ENCODE measurements around the gene MED17.
"Not testable (repeated sequence)": the region's sequence is repeated elsewhere in the genome, so short reads cannot be mapped to it uniquely, and the experiment has no call there.

MED17 gene

DNA sequence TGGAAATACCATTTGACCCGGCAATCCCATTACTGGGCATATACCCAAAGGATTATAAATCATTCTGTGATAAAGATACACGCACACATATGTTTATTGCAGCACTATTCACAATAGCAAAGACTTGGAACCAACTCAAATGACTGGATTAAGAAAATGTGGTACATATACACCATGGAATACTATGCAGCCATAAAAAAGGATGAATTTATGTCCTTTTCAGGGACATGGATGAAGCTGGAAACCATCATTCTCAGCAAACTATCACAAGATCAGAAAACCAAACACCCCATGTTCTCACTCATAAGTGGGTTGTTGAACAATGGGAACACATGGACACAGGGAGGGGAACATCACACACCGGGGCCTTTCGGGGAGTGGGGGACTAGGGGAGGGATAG, 25.0 kb upstream of the MED17 start:
- not testable (repeated sequence) for DNase-seq

DNA sequence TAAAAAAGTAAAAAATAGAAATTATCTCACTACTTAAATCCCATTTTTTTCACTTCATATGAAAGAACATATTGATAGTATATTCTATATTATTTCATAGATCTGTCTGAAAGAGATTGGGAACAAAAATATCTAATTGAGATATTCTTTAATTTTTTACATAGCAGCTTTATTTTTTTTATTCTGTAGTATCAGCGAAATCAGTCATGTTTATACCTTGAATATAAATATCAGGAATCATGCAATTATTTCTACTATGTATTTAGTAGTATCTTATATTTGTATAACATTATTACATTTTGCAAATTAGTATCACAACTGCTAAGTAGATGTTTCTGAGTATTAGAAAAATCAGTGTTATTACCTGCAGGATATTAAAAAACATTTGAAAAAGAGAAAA, 22.2 kb upstream of the MED17 start:
- DNase-seq = no peak

DNA sequence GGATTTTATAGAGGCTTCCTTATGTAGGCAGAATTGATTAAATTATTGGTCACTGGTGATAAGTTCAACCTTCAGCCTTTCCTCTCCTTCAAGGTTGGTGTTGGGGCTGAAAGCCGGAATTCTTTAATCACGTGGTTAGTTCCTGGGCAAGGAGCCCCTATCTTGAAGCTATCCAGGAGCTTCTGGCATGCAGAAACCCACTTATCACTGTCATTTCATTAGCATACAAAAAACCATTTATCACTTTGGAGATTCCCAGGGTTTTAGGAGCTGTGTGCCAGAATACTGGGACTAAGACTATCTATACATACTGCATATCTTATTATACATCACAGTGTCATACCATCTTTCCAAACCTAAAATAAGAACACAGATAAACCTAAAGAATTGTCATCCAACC, 18.5 kb upstream of the MED17 start:
- no peak for DNase-seq

DNA sequence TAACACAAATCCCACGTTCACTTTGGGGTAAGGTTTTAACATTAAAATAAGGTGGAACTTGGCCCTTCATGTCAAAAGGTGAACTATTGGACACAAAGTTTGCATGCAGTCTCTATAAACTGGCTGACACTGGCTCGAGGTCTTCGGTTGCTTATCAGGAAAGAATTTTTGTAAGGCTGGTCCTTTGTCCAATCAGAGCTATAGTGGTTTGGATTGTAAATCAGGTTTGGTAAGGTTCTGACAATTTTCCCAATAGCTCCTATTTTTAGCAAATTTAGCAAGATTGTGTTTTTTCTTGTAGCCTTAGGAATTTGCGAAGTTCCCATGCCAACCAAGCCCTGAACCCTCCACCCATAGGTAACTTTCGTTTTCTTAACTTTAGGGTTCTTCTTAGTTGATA, 17.6 kb upstream of the MED17 start:
- DNase-seq = no peak

DNA sequence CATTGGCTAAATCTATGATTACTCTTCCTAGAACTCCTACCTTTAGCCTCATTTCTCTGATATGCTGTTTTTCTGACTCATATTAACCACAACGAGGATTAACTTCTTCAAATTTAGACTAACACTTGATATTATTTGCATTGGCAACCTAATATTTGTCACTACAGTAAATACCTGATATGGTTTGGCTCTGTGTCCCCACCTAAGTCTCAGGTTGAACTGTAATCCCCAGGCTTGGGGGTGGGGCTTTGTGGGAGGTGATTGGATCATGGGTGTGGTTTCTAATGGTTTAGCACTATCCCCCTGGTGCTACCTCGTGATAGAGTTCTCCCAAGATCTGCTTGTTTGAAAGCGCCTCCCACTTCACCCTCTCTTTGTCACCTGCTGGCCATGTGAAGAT, 17.1 kb upstream of the MED17 start:
- no peak for DNase-seq

DNA sequence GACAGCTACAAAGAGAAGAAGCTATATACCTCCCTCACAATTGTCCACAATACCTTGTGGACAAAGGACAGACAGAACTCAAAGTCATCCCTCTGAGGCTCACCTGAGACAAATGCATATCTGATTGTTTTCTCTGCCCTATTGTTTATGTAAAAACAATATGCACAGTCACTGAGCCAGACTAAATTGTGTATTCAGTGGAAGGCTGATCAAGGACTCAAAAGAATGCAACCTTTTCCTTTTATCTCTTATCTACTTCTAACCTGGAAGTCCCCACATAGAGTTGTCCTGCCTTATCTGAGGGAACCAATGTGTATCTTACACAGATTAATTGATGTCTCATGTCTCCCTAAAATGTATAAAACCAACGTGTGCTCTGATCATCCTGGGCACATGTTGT, 13.9 kb upstream of the MED17 start:
- DNase-seq = no peak

DNA sequence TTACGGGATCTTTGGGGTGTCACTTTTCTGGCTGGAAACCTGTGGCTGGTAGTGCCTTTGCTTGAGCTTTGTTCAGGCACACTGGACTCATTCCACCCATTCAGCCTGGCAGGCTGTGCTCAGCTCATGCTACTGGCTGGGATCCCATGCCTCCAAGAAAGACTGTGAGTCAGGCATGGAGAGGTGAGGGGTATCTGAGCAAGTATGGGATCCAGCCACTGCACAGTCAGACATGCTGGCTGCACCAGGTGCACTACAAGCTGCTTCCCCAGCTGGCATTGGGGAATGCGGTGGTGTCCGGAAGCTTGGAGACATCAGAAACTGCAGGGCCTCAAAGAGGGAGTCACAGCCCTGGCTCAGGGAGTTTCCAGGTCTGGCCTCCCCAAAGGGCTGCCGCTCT, 12.0 kb upstream of the MED17 start:
- no peak for DNase-seq

DNA sequence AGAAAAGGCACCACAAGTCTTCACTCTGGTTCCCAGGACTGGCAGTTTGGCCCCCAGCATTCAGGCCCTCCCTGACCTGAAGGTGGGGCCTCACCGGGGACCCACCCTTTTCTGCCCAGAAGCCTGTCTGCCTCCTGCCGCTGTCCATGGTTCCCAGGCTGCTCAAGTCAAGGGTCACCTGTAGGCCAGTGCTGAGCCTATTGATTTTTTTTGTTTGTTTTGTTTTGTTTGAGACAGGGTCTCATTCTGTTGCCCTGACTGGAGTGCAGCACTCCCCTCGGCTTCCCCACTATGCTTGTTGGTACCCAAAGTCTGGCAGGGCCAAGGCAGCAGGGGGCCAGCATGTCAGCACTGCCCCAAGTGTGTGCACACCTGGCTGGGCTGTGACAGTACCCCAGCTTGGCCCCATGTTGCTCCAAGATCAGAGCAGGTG, 11.0 kb upstream of the MED17 start:
- DNase-seq = no peak

DNA sequence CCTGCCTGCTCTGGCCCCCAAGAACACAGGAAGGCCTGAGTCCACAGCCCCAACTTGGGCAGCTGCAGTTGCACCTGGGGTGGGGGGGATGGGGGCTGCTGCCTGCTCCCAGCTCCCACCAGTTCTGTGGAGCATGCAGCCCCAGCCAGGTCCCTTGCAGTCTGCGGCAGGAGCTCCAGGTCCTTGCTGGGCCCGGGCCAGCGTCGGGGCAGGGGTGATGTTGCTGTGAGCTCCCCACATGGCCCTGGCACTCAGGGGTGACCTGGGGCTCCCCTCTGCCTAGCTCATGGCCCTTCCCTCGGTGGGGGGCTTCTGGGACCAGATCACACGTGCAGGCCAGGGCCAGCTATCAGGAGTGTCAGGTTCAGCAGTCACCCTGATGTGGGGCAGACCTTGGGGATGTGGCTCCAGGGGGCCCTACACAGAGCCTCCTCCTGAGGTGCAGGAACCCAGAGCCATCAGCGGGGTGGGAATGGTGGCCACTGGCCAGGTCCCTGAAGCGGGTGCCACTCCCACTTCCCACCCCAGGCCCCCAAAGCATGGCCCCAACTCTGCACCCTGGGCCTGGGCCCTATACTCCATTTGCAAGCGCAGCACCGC, 10.4 kb upstream of the MED17 start:
- DNase-seq = no peak

DNA sequence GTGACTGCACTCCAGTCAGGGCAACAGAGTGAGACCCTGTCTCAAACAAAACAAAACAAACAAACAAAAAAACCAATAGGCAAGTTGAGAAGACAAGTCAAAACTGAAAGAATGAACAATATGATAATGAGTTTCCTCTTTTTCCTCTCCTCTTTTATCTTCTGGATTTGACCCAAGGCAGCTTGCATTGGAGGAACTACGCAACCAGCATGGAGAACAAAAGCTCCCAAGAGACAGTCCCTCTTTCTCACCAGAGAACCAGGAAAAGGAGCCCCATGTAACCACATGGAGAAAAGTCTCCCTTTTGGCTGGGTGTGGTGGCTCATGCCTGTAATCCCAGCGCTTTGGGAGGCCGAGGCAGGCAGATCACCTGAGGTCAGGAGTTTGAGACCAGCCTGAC, 9.5 kb upstream of the MED17 start:
- DNase-seq = not testable (repeated sequence)

DNA sequence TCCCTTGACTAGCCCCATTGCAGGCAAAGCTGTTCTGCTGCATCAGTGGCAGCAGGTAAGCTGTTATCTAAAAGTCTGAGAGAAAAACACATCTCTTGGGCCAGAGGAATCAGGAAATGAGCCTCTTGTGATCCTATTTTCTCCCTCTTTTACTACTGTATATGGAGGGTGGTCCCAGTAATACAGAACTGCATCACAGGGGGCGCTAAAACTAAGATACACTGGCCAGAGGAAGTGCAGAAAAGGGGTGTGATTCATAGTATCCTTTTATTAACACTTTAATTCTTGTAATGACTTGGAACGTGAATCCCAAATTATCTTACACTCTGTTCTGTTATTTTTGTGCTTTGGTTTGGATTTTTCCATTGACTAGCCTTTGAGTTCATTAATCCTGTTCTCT, 8.8 kb upstream of the MED17 start:
- DNase-seq = no peak

DNA sequence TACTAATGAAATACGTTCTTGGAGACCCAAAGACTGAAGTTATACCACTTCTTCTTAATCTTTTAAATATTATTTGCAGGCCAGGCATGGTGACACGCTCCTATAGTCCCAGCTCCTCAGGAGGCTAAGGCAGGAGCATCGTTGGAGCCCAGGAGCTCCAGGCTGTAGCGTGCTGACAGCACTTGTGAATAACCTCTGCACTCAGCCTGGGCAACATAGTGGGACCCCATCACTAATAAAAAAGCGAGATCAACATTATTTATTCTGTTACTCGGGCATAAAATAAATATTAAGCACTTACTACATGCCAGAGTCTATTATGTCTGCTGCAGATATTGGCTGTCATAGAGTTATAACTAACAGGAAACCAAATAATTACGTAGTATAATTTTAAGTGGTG, 720 bp upstream of the MED17 start:
- DNase-seq = no peak

DNA sequence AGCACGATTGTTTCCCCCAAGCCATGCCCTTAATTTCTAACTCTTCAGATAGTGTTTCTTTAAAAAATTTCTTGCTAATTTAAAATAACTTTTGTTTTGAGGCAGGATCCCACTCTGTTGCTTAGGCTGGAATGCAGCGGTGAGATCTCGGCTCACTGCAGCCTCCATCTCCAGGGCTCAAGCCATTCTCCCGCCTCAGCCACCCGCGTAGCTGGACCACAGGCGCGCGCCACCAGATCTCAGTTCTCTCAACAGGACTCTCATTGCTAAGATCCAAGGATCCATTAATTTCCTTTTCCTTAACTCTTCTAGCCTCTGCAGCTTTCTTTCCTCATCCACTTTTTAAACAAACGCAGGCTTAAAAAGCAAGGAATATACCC, 327 bp upstream of the MED17 start:
- no peak for DNase-seq

DNA sequence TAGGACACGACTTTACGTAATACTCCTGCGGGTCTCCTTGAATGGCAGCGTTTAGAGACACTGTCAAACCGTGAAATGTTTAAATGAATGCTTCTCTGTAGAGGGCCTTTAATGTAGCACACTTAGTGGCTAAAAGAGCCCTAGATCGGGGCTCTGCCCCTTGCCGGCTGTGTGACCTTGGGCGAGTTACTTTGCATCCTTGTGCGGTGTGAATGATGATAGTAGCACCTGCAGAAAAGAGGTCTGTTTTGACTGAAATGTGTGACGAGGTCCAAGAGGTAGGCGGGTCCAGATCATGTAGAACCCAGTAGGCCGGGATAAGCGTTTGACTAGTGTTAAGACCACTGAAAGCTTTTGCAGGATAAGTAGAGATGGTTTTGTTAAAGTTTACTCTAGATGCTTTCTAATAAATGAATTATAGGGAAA, 866 bp downstream of the MED17 start:
- no peak for DNase-seq

DNA sequence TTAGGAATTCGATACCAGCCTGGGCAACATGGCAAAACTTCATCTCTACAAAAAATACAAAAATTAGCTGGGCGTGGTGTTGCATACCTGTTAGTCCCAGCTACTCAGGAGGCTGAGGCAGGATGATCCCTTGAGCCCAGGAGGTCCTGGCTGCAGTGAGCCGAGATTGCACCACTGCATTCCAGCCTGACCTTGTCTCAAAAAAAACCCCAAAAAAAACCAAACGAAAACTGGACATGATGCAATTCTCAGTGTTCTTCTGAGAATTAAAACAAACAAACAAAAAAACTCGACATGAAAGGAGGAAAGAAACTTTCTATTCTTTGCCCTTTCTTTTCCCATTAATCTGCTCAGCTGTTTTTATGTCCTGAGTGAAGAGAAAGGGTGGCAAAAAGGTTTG, 7.4 kb downstream of the MED17 start:
- DNase-seq = no peak

DNA sequence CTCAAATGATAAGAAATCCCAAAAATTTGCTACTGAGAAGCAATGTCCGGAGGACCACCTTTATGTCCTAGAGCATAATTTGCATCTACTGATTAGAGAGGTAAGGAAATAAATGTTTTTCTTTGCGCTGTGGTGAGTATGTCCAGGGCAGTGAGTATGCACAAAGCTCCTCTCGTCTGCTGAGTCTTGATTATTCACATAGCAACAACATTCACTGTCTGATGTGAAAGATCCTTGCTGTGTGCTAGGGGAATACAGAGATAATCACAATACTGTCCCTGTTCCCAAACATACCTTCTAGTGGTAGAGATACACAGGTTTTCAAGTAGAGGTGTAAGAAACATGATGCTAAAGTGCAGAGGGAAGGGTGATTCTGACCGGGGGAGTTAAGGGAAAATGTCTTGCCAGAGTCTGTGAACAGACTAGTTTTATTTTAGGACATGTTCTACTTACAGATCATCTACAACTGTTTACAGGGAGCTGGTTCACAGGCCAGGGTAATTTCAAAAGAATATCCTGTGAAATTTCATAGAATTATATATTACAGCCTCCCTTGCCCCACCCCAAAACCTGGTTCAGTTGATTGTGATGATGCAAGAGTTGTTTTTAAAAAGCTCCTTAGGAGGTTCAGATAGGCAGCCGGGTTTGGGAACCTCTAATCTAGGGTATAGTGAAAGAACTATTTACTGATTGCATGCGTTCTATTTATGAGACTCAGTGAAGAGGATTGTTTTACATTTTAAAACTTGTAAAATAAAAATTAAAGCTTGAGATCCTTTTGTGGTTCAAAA, 12.6 kb downstream of the MED17 start:
- no peak for DNase-seq

DNA sequence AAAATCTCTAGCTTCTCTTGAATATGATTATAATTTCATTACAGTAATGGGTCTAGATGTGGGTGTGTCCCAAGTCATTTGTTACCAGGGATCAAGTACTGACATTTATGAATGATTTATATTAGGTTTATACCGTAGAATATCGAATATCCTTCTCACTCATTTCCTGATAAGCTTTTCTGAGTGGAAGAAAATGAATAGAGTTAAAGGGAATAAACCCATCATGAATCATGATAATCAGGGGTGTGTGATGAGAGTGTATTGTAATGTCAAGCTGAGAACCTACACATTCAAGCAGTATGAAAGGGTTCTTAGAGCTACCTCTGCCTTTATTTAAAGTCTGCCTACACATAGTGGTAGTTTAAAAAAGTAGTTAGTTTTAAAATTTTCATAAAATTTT, 17.3 kb downstream of the MED17 start:
- DNase-seq = no peak

DNA sequence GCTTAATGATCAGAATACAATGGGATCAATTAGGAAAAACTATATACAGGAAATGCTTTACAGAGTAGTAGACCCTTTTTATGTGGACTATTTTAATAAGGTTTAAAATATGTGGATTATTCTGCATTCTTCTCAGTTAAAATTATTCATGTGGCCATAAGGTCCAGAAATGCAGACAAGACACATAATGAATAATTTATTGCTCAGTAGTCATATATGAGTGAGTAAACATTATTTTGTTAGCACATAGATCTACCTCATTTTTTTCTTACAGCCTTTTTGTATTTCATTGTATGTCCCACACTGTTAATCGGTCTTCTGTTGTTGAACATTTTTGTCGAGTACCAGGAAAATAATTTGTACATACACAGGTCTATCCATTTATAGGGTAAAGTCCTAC, 20.8 kb downstream of the MED17 start:
- DNase-seq = no peak

DNA sequence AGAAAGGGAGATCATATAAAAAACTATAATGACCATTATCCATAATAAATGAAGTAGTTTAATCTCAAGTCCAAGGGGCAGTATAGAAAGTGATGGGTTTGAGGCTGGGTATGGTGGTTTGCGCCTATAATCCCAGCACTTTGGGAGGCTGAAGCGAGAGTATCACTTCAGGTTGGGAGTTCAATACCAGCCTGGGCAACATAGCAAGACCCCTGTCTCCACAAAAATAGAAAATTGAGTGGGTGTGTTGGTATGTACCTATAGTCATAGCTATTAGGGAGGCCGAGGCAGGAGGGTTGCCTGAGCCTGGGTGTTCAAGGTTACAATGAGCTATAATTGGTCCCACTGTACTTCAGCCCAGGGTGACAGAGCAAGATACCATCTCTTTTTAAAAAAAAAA, 23.9 kb downstream of the MED17 start:
- no peak for DNase-seq

DNA sequence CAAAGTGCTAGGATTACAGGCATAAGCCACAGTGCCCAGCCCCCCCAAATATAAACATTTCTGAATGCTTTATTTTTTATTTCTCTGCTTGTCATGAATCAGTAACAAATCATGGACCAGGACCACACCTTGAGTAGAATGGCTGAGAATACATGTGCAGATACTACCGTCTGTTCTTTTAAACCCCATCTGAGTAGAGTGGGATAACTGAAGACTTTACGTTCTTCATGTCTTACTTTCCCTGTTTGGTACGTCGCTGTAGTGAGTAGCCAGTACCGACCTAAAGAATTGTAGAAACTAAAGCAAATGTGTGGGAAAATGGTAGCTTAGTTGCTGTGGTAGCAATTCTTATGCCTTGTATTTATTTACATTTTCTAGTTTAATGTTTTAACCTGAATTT, 29.9 kb downstream of the MED17 start:
- DNase-seq = no peak

DNA sequence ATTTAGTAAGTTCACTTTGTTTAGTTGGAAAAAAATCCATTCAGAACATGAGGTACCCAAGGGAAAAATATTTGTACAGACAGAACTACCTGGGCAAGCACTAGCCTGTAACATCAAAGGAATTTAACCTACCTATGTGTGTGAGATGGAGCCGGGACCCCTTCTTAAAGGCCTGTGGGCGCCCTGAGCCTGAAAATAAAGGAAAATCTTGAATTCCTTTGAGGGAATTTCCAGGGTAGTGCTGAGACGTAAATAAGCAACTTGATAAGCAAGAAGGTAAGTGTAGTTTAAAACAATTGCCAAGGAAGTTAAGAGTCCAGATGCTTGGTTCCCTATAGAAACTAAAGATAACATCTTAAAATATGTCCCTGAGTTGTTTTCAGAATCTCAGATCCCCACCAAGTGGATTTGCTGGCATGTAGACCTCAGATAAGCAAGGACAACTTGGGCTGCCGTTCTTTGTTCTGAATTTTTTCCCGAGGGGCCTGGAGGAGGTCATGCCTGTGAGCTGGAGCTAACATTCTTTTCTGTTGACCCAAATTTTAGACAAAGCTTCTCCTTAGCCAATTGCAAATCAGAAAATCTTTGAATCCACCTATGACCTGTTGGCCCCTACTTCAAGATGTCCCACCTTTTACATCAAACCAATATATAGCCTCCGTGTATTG, 31.0 kb downstream of the MED17 start:
- DNase-seq = no peak

DNA sequence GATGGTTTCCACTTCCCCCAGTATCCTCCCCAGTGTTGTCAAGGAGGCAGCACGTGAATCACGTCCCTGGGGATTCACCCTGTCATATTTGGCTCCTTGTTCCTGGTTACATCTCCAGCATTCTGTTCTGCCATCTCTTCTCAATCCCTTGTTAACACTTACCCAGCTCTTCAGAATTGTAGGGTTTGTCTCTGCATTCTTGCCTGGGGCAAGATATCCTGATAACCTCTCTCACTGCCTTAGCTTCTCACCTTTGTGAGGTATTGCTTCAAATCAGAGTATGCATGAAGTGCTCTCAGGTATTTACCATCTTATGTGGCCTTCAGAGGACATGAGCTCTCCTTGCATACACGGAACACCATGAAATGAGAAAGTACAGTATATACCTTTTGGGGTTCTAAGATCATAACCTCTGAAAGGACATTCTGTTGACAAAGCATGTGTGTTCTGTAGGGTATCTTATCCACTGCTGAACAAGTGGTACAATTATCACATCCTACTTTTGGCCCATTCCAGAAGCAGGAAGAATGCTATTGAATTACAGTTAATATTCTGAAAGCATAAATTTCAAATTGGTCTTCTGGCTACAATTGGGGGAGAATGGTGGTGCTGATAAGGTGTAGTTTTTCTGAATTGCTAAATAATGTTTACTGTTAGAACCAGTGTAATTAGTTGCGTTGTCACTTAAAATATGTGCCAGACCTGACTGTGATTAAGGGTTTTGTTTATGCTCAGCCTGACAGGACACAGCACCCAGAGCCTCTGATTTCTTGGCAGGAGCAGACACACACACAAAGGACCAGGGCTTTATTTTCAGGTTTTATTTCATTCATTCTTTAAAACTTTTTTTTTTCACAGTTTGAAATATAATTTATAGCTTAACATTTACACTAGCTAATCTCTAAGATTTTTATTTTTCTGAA, 33.6 kb downstream of the MED17 start:
- no peak for DNase-seq

DNA sequence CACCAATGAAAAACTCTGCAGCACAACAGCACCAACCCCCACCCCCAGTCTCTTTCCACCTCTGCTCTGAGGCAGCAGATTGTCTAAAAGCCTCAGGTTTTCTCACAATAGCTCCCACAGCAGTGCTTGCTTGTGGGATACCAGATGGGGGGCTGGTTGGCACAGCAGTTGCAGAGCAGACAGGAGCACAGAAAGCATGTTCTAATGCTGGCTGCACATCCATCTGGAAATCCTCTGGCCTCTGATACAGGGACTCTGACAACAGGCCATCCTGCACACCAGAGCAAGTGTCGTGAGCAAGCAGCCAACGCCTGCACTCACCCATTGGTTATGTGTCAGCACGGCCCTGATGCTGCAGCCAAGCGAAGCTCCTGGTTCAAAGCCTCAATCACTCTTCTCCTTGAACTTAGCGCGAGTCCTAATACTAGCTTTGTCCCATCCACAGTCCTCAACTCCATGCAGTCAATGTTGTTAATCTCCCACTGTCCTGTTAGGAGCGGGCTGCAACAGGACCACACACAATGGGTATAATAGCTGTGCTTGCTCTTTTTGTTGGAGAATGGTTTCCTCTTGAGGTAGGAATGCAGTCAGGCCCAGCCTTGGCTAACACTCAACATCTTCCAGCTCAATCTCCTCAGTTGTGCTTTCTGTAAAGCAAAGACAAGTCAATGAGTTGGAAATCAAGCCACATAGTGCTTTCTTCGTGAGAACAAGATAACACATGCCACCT, 36.0 kb downstream of the MED17 start:
- no peak for DNase-seq

Data from fibroblast of skin of right quadriceps (primary cell).